Measurements from ENCODE around the gene PLK3.
A peak's percentile ranks its signal among the peaks of the same experiment; 100 is the strongest.
"Not testable (repeated sequence)": the region's sequence is repeated elsewhere in the genome, so short reads cannot be mapped to it uniquely, and the experiment has no call there.

Gene PLK3

GRCh38 chr1:44834328-44834727, 34.2 kb downstream of the PLK3 start:
- no peaks in the 10 kb centered on the region for H3K27me3 ChIP-seq (ENCODE audit: insufficient read depth, low read length, poor library complexity)
- peaks cover 7% of the 10 kb centered on the region for H3K4me1 ChIP-seq (ENCODE audit: insufficient read depth, low read length)
- ATAC-seq (ENCODE audit: insufficient read depth, low read depth), result no peak

GRCh38 chr1:44835738-44836675, 35.8 kb downstream of the PLK3 start:
- peak overlapping the region; percentile 72 for H2AFZ ChIP-seq (ENCODE audit: low read depth, low read length)
- H3K4me2 ChIP-seq (ENCODE audit: insufficient read depth, low read length), result peak overlapping the region; percentile 52
- H3K27me3 ChIP-seq (ENCODE audit: insufficient read depth, low read length, poor library complexity), result no peaks in the 10 kb centered on the region
- H3K9me3 ChIP-seq (ENCODE audit: insufficient read depth, low read length, severe bottlenecking), result no peaks in the 10 kb centered on the region
- no peak overlapping the region for H3K27ac ChIP-seq (ENCODE audit: low read length)
- TF ChIP-seq EZH2 (IDR thresholded peaks at IDR 0.05; ENCODE audit: borderline replicate concordance, low read depth, low read length, severe bottlenecking), result no peak
- peak; percentile 94 for TF ChIP-seq CTCF (IDR thresholded peaks at IDR 0.05; ENCODE audit: borderline replicate concordance, extremely low read depth, low read length, poor library complexity, severe bottlenecking)
- H3K36me3 ChIP-seq (ENCODE audit: insufficient read depth, low read length), result no peaks in the 10 kb centered on the region
- H3K4me3 ChIP-seq (ENCODE audit: low read depth in 1 of 2, low read length in 2 of 2), result 0 out of 4 replicates have a peak overlapping the region, but pooled peaks of 1 of the 2 experiments have one; percentile 22
- DNase-seq (peak; percentile 85), ATAC-seq (ENCODE audit: insufficient read depth, low read depth) (peak; percentile 95)
- no peak overlapping the region for H3K9ac ChIP-seq (ENCODE audit: low read depth, low read length)
- peaks cover 7% of the 10 kb centered on the region for H3K4me1 ChIP-seq (ENCODE audit: insufficient read depth, low read length)
- no peaks in the 10 kb centered on the region for H4K20me1 ChIP-seq (ENCODE audit: insufficient read depth, low read length)
- no peaks in the 10 kb centered on the region for H3K79me2 ChIP-seq (ENCODE audit: insufficient read depth, low read length)

More at GRCh38 chr1:44834328-44834727, 34.2 kb downstream of the PLK3 start:
- H3K79me2 ChIP-seq (ENCODE audit: insufficient read depth, low read length), result no peaks in the 10 kb centered on the region
- no peak for TF ChIP-seq EZH2 (IDR thresholded peaks at IDR 0.05; ENCODE audit: borderline replicate concordance, low read depth, low read length, severe bottlenecking)
- no peak for TF ChIP-seq CTCF (IDR thresholded peaks at IDR 0.05; ENCODE audit: borderline replicate concordance, extremely low read depth, low read length, poor library complexity, severe bottlenecking)
- no peaks in the 10 kb centered on the region for H3K36me3 ChIP-seq (ENCODE audit: insufficient read depth, low read length)
- no peaks in the 10 kb centered on the region for H4K20me1 ChIP-seq (ENCODE audit: insufficient read depth, low read length)
- H3K9me3 ChIP-seq (ENCODE audit: insufficient read depth, low read length, severe bottlenecking), result no peaks in the 10 kb centered on the region
- no peak overlapping the region for H2AFZ ChIP-seq (ENCODE audit: low read depth, low read length)
- H3K4me3 ChIP-seq (ENCODE audit: low read depth in 1 of 2, low read length in 2 of 2), result no peak overlapping the region
- no peak overlapping the region for H3K27ac ChIP-seq (ENCODE audit: low read length)
- H3K4me2 ChIP-seq (ENCODE audit: insufficient read depth, low read length), result no peak overlapping the region
- DNase-seq, result no peak
- H3K9ac ChIP-seq (ENCODE audit: low read depth, low read length), result no peak overlapping the region

GRCh38 chr1:44838294-44838693, 38.1 kb downstream of the PLK3 start:
- not testable (repeated sequence) for H2AFZ ChIP-seq (ENCODE audit: low read depth, low read length); DNase-seq; H4K20me1 ChIP-seq (ENCODE audit: insufficient read depth, low read length); H3K36me3 ChIP-seq (ENCODE audit: insufficient read depth, low read length); H3K9me3 ChIP-seq (ENCODE audit: insufficient read depth, low read length, severe bottlenecking); H3K4me3 ChIP-seq (ENCODE audit: low read depth in 1 of 2, low read length in 2 of 2); ATAC-seq (ENCODE audit: insufficient read depth, low read depth); H3K79me2 ChIP-seq (ENCODE audit: insufficient read depth, low read length); H3K27me3 ChIP-seq (ENCODE audit: insufficient read depth, low read length, poor library complexity); H3K27ac ChIP-seq (ENCODE audit: low read length); H3K4me2 ChIP-seq (ENCODE audit: insufficient read depth, low read length); H3K9ac ChIP-seq (ENCODE audit: low read depth, low read length)
- H3K4me1 ChIP-seq (ENCODE audit: insufficient read depth, low read length), result peaks cover 18% of the 10 kb centered on the region

GRCh38 chr1:44839576-44839975, 39.4 kb downstream of the PLK3 start:
- Histone ChIP-seq H4K20me1 (ENCODE audit: insufficient read depth, low read length) (0 out of 2 replicates have a peak, but pooled peaks cover 2% of the 10 kb centered on the region), H3K9me3 (ENCODE audit: insufficient read depth, low read length, severe bottlenecking) (no peaks in the 10 kb centered on the region), H3K4me2 (ENCODE audit: insufficient read depth, low read length) (no peak overlapping the region), H3K4me3 (ENCODE audit: low read depth in 1 of 2, low read length in 2 of 2) (no peak overlapping the region), H3K27ac (ENCODE audit: low read length) (no peak overlapping the region), H3K9ac (ENCODE audit: low read depth, low read length) (no peak overlapping the region), H3K4me1 (ENCODE audit: insufficient read depth, low read length) (peaks cover 21% of the 10 kb centered on the region), H3K36me3 (ENCODE audit: insufficient read depth, low read length) (no peaks in the 10 kb centered on the region), H3K27me3 (ENCODE audit: insufficient read depth, low read length, poor library complexity) (peaks cover 6% of the 10 kb centered on the region), H3K79me2 (ENCODE audit: insufficient read depth, low read length) (no peaks in the 10 kb centered on the region), H2AFZ (ENCODE audit: low read depth, low read length) (no peak overlapping the region)
- DNase-seq (no peak), ATAC-seq (ENCODE audit: insufficient read depth, low read depth) (no peak)
- TF ChIP-seq EZH2 (IDR thresholded peaks at IDR 0.05; ENCODE audit: borderline replicate concordance, low read depth, low read length, severe bottlenecking) (no peak), CTCF (IDR thresholded peaks at IDR 0.05; ENCODE audit: borderline replicate concordance, extremely low read depth, low read length, poor library complexity, severe bottlenecking) (no peak)
